Uterus (tissue), 4 donors: ENCODE results near the gene TRIOBP. TPM values are rescaled to one million over a fixed set of nuclear protein-coding genes. Genes with fewer than 3 reads are reported as not detected.

Source experiments
- DNase-seq, 2 donors: peaks; one replicate each; pipeline ENCODE4 v3.0.0-alpha.2; 2019 to 2020
- H3K27ac ChIP-seq, 2 donors: fragments of 200-600 bp; sonication (generic); 1 replicate in 1 of 2; 2 replicates in 1 of 2; pipeline ENCODE4 v1.5.1; 2016 to 2018
- H3K27me3 ChIP-seq, 2 donors: fragments of 200-600 bp; sonication (generic); one replicate each; pipeline ENCODE4 v1.5.1; 2018 to 2019; ENCODE audit warnings: control low read depth in 1 of 2
- H3K36me3 ChIP-seq, 2 donors: fragments of 200-600 bp; sonication (generic); one replicate each; pipeline ENCODE4 v1.5.1; 2019; ENCODE audit warnings: control low read depth in 1 of 2
- H3K4me1 ChIP-seq, 2 donors: fragments of 200-600 bp; sonication (generic); one replicate each; pipeline ENCODE4 v1.5.1; 2018 to 2019; ENCODE audit warnings: control low read depth in 1 of 2
- H3K4me3 ChIP-seq, 2 donors: fragments of 200-600 bp; sonication (generic); 1 replicate in 1 of 2; 2 replicates in 1 of 2; pipeline ENCODE4 v1.5.1; 2018 to 2019; ENCODE audit warnings: mild to moderate bottlenecking in 1 of 2
- H3K9me3 ChIP-seq, 2 donors: fragments of 200-600 bp; sonication (generic); one replicate each; pipeline ENCODE4 v1.5.1; 2019; ENCODE audit warnings: control low read depth in 1 of 2
- CTCF ChIP-seq, 4 experiments: fragments of 200-600 bp in 2 of 4; fragments of 450-650 bp in 2 of 4; sonication (generic) in 2 of 4; IDR thresholded peaks; one replicate each; pipeline ENCODE4 v1.5.1; 2016 to 2019; ENCODE audit warnings: antibody characterized with exemption in 4 of 4, mild to moderate bottlenecking in 2 of 4, moderate library complexity in 1 of 4
- POLR2A ChIP-seq, 2 donors: fragments of 450-650 bp; IDR thresholded peaks; one replicate each; pipeline ENCODE4 v1.6.1; 2016; ENCODE audit warnings: antibody characterized with exemption in 2 of 2, mild to moderate bottlenecking in 1 of 2, moderate library complexity in 1 of 2
- intact Hi-C: fragments of 100-400 bp; cut with DNase I; formaldehyde crosslinking; loops from one replicate; pipeline ENCODE4 v1.15.1; 2023; ENCODE audit warnings: low total_unique reads
- total RNA-seq, 4 donors: library from RNA; depleted of rRNA in 3 of 4; stranded (reverse); fragments of >200 nt in 3 of 4; gene quantifications; one replicate each; pipeline versions ENCODE4 v1.1.0 to v1.2.4, GENCODE V29; 2014 to 2023
- donor health status: DM: yes; HTN: yes; CAD: no.

Gene TRIOBP
- total RNA-seq, 4 donors from 2014 or later: 56.2 to 177 (median 127) TPM

GRCh38 chr22:37678372-37678771 is 18.5 kb upstream of the TRIOBP start:
- Histone ChIP-seq H3K4me3 (no peak overlapping the region), H3K9me3 (no peaks in the 10 kb centered on the region), H3K4me1 (peaks cover 3 to 24% of the 10 kb centered on the region in 2 donors), H3K36me3 (no peaks in the 10 kb centered on the region), H3K27me3 (no peaks in the 10 kb centered on the region), H3K27ac (peak overlapping the region; percentile 93 to 99)
- no peak for DNase-seq
- TF ChIP-seq CTCF (IDR thresholded peaks at IDR 0.05): no peak
- no peak for TF ChIP-seq POLR2A (IDR thresholded peaks at IDR 0.05)
- intact Hi-C loops: no loop called here

- no peaks in the 10 kb centered on the region for H3K27me3 ChIP-seq
- no peaks in the 10 kb centered on the region for H3K9me3 ChIP-seq
- H3K4me3 ChIP-seq: no peak overlapping the region
- no peak for DNase-seq
- no peak overlapping the region for H3K27ac ChIP-seq
- TF ChIP-seq POLR2A (IDR thresholded peaks at IDR 0.05) (no peak), CTCF (IDR thresholded peaks at IDR 0.05) (no peak)
- H3K36me3 ChIP-seq: no peaks in the 10 kb centered on the region
- intact Hi-C loops: loop anchor here (5.0 kb wide), 1 partner anchor 37 kb away; no protein-coding TSS in a partner anchor
- H3K4me1 ChIP-seq: peaks cover 3 to 16% of the 10 kb centered on the region in 2 donors
Observed at GRCh38 chr22:37679670-37680069, 17.2 kb upstream of the TRIOBP start.

- H3K4me3 ChIP-seq: no peak overlapping the region
- H3K36me3 ChIP-seq: no peaks in the 10 kb centered on the region
- H3K4me1 ChIP-seq: peaks cover 3 to 16% of the 10 kb centered on the region in 2 donors
- no peaks in the 10 kb centered on the region for H3K27me3 ChIP-seq
- no peak for TF ChIP-seq CTCF (IDR thresholded peaks at IDR 0.05)
- TF ChIP-seq POLR2A (IDR thresholded peaks at IDR 0.05): no peak
- peak overlapping the region; percentile 6 to 43 for H3K27ac ChIP-seq
- H3K9me3 ChIP-seq: no peaks in the 10 kb centered on the region
- DNase-seq: no peak
- intact Hi-C loops: loop anchor here (5.0 kb wide), 1 partner anchor 38 kb away; no protein-coding TSS in a partner anchor
Observed at GRCh38 chr22:37680191-37680851, 16.5 kb upstream of the TRIOBP start.

GRCh38 chr22:37681001-37681424 is 15.8 kb upstream of the TRIOBP start:
- H3K27me3 ChIP-seq: no peaks in the 10 kb centered on the region
- TF ChIP-seq POLR2A (IDR thresholded peaks at IDR 0.05) (no peak), CTCF (IDR thresholded peaks at IDR 0.05) (no peak)
- no peaks in the 10 kb centered on the region for H3K36me3 ChIP-seq
- H3K9me3 ChIP-seq: no peaks in the 10 kb centered on the region
- H3K4me1 ChIP-seq: peaks cover 3 to 16% of the 10 kb centered on the region in 2 donors
- no peak overlapping the region for H3K4me3 ChIP-seq
- peak overlapping the region; percentile 6 to 43 for H3K27ac ChIP-seq
- intact Hi-C loops: loop anchor here (5.0 kb wide), 1 partner anchor 39 kb away; no protein-coding TSS in a partner anchor
- DNase-seq: no peak

GRCh38 chr22:37681556-37682049 is 15.2 kb upstream of the TRIOBP start:
- intact Hi-C loops: loop anchor here (5.0 kb wide), 1 partner anchor 39 kb away; no protein-coding TSS in a partner anchor
- no peak overlapping the region for H3K4me3 ChIP-seq
- DNase-seq: peak; percentile 76 to 77
- no peaks in the 10 kb centered on the region for H3K9me3 ChIP-seq
- H3K27me3 ChIP-seq: no peaks in the 10 kb centered on the region
- TF ChIP-seq CTCF (IDR thresholded peaks at IDR 0.05): peak; percentile 85 to 89 (median 88)
- no peak for TF ChIP-seq POLR2A (IDR thresholded peaks at IDR 0.05)
- H3K27ac ChIP-seq: peak overlapping the region; percentile 6 to 43
- H3K36me3 ChIP-seq: no peaks in the 10 kb centered on the region
- H3K4me1 ChIP-seq: peaks cover 3 to 16% of the 10 kb centered on the region in 2 donors
